ENCODE results near the gene ROR2. TPM values are rescaled to one million over a fixed set of nuclear protein-coding genes. Genes with fewer than 3 reads are reported as not detected.
"Not testable (repeated sequence)": the region's sequence is repeated elsewhere in the genome, so short reads cannot be mapped to it uniquely, and the experiment has no call there.

ROR2 gene
- total RNA-seq, 2 donors from 2014 or later: 0.07 to 0.10 TPM

- peaks cover 0 to 3% of the 10 kb centered on the region in 2 donors for H3K9me3 Mint-ChIP-seq
- DNase-seq: no peak
- no peaks in the 10 kb centered on the region for H3K36me3 Mint-ChIP-seq (ENCODE audit: insufficient read depth in 2 of 2)
- no peak for ATAC-seq (replicated peaks in 1 of 2)
- H3K4me1 Mint-ChIP-seq (ENCODE audit: low read depth): no peaks in the 10 kb centered on the region
- H3K4me3 Mint-ChIP-seq: no peak overlapping the region
- H3K27me3 Mint-ChIP-seq (ENCODE audit: low read depth): peaks cover 18% of the 10 kb centered on the region
- H3K27ac Mint-ChIP-seq: no peak overlapping the region
Observed at GRCh38 chr9:91547081-91547480, 402.9 kb downstream of the ROR2 start.

GRCh38 chr9:91546574-91546973 is 403.5 kb downstream of the ROR2 start:
- H3K9me3 Mint-ChIP-seq: peaks cover 0 to 3% of the 10 kb centered on the region in 2 donors
- H3K27ac Mint-ChIP-seq: no peak overlapping the region
- H3K4me1 Mint-ChIP-seq (ENCODE audit: low read depth): no peaks in the 10 kb centered on the region
- ATAC-seq (replicated peaks in 1 of 2) (no peak), DNase-seq (no peak)
- H3K4me3 Mint-ChIP-seq: no peak overlapping the region
- H3K27me3 Mint-ChIP-seq (ENCODE audit: low read depth): peaks cover 18% of the 10 kb centered on the region
- no peaks in the 10 kb centered on the region for H3K36me3 Mint-ChIP-seq (ENCODE audit: insufficient read depth in 2 of 2)

GRCh38 chr9:91541734-91542133 is 408.3 kb downstream of the ROR2 start:
- Mint-ChIP-seq H3K27ac (no peak overlapping the region), H3K4me3 (no peak overlapping the region), H3K4me1 (ENCODE audit: low read depth) (peaks cover 8% of the 10 kb centered on the region), H3K36me3 (ENCODE audit: insufficient read depth in 2 of 2) (peaks cover 0 to 2% of the 10 kb centered on the region in 2 donors), H3K9me3 (peaks cover 0 to 2% of the 10 kb centered on the region in 2 donors), H3K27me3 (ENCODE audit: low read depth) (peaks cover 31% of the 10 kb centered on the region)
- DNase-seq: no peak
- ATAC-seq (replicated peaks in 1 of 2): no peak

GRCh38 chr9:91540506-91540905 is 409.5 kb downstream of the ROR2 start:
- H3K27ac Mint-ChIP-seq; H3K4me3 Mint-ChIP-seq; ATAC-seq (replicated peaks in 1 of 2); H3K4me1 Mint-ChIP-seq (ENCODE audit: low read depth); H3K36me3 Mint-ChIP-seq (ENCODE audit: insufficient read depth in 2 of 2); DNase-seq; H3K9me3 Mint-ChIP-seq: not testable (repeated sequence)
- H3K27me3 Mint-ChIP-seq (ENCODE audit: low read depth): peaks cover 31% of the 10 kb centered on the region

GRCh38 chr9:91536211-91536691 is 413.8 kb downstream of the ROR2 start:
- ATAC-seq (replicated peaks in 1 of 2) (no peak), DNase-seq (no peak)
- Mint-ChIP-seq H3K4me1 (ENCODE audit: low read depth) (peaks cover 8% of the 10 kb centered on the region), H3K4me3 (no peak overlapping the region), H3K9me3 (peaks cover 0 to 2% of the 10 kb centered on the region in 2 donors), H3K27ac (no peak overlapping the region), H3K36me3 (ENCODE audit: insufficient read depth in 2 of 2) (peaks cover 0 to 2% of the 10 kb centered on the region in 2 donors), H3K27me3 (ENCODE audit: low read depth) (peaks cover 50% of the 10 kb centered on the region)

- no peak overlapping the region for H3K27ac Mint-ChIP-seq
- no peaks in the 10 kb centered on the region for H3K36me3 Mint-ChIP-seq (ENCODE audit: insufficient read depth in 2 of 2)
- H3K27me3 Mint-ChIP-seq (ENCODE audit: low read depth): peaks cover 38% of the 10 kb centered on the region
- ATAC-seq (replicated peaks in 1 of 2) (no peak), DNase-seq (no peak)
- no peaks in the 10 kb centered on the region for H3K9me3 Mint-ChIP-seq
- H3K4me1 Mint-ChIP-seq (ENCODE audit: low read depth): no peaks in the 10 kb centered on the region
- no peak overlapping the region for H3K4me3 Mint-ChIP-seq
Observed at GRCh38 chr9:91534374-91534773, 415.7 kb downstream of the ROR2 start.

- DNase-seq: no peak
- Mint-ChIP-seq H3K9me3 (no peaks in the 10 kb centered on the region), H3K36me3 (ENCODE audit: insufficient read depth in 2 of 2) (no peaks in the 10 kb centered on the region), H3K4me1 (ENCODE audit: low read depth) (no peaks in the 10 kb centered on the region), H3K27me3 (ENCODE audit: low read depth) (peaks cover 34% of the 10 kb centered on the region), H3K4me3 (no peak overlapping the region), H3K27ac (no peak overlapping the region)
- no peak for ATAC-seq (replicated peaks in 1 of 2)
Observed at GRCh38 chr9:91533382-91533781, 416.6 kb downstream of the ROR2 start.

- no peaks in the 10 kb centered on the region for H3K36me3 Mint-ChIP-seq (ENCODE audit: insufficient read depth in 2 of 2)
- H3K27ac Mint-ChIP-seq: no peak overlapping the region
- no peaks in the 10 kb centered on the region for H3K4me1 Mint-ChIP-seq (ENCODE audit: low read depth)
- peaks cover 31% of the 10 kb centered on the region for H3K27me3 Mint-ChIP-seq (ENCODE audit: low read depth)
- no peak overlapping the region for H3K4me3 Mint-ChIP-seq
- no peaks in the 10 kb centered on the region for H3K9me3 Mint-ChIP-seq
- no peak for ATAC-seq (replicated peaks in 1 of 2)
- no peak for DNase-seq
Observed at GRCh38 chr9:91532325-91532724, 417.7 kb downstream of the ROR2 start.

GRCh38 chr9:91530829-91531228 is 419.2 kb downstream of the ROR2 start:
- peaks cover 36% of the 10 kb centered on the region for H3K27me3 Mint-ChIP-seq (ENCODE audit: low read depth)
- no peaks in the 10 kb centered on the region for H3K4me1 Mint-ChIP-seq (ENCODE audit: low read depth)
- H3K36me3 Mint-ChIP-seq (ENCODE audit: insufficient read depth in 2 of 2): no peaks in the 10 kb centered on the region

GRCh38 chr9:91522481-91522880 is 427.5 kb downstream of the ROR2 start:
- peaks cover 51% of the 10 kb centered on the region for H3K27me3 Mint-ChIP-seq (ENCODE audit: low read depth)
- ATAC-seq (replicated peaks in 1 of 2): no peak
- H3K4me1 Mint-ChIP-seq (ENCODE audit: low read depth): no peaks in the 10 kb centered on the region
- DNase-seq: no peak
- H3K27ac Mint-ChIP-seq: no peak overlapping the region
- no peak overlapping the region for H3K4me3 Mint-ChIP-seq
- peaks cover 2% of the 10 kb centered on the region in 2 donors for H3K36me3 Mint-ChIP-seq (ENCODE audit: insufficient read depth in 2 of 2)
- H3K9me3 Mint-ChIP-seq: peaks cover 0 to 2% of the 10 kb centered on the region in 2 donors

More at GRCh38 chr9:91530829-91531228, 419.2 kb downstream of the ROR2 start:
- DNase-seq: no peak
- no peak for ATAC-seq (replicated peaks in 1 of 2)
- H3K9me3 Mint-ChIP-seq: no peaks in the 10 kb centered on the region
- H3K4me3 Mint-ChIP-seq: no peak overlapping the region
- H3K27ac Mint-ChIP-seq: no peak overlapping the region

- Mint-ChIP-seq H3K27ac (no peak overlapping the region), H3K36me3 (ENCODE audit: insufficient read depth in 2 of 2) (peaks cover under 1 to 2% of the 10 kb centered on the region in 2 donors), H3K4me3 (no peak overlapping the region), H3K9me3 (peaks cover 0 to 2% of the 10 kb centered on the region in 2 donors), H3K27me3 (ENCODE audit: low read depth) (peaks cover 47% of the 10 kb centered on the region), H3K4me1 (ENCODE audit: low read depth) (no peaks in the 10 kb centered on the region)
- ATAC-seq (replicated peaks in 1 of 2) (no peak), DNase-seq (no peak)
Observed at GRCh38 chr9:91519520-91520277, 430.3 kb downstream of the ROR2 start.

- no peaks in the 10 kb centered on the region for H3K4me1 Mint-ChIP-seq (ENCODE audit: low read depth)
- H3K27ac Mint-ChIP-seq: no peak overlapping the region
- ATAC-seq (replicated peaks in 1 of 2) (no peak), DNase-seq (no peak)
- peaks cover 0 to 2% of the 10 kb centered on the region in 2 donors for H3K36me3 Mint-ChIP-seq (ENCODE audit: insufficient read depth in 2 of 2)
- H3K27me3 Mint-ChIP-seq (ENCODE audit: low read depth): peaks cover 51% of the 10 kb centered on the region
- H3K4me3 Mint-ChIP-seq: no peak overlapping the region
- H3K9me3 Mint-ChIP-seq: peaks cover 0 to 2% of the 10 kb centered on the region in 2 donors
Observed at GRCh38 chr9:91518462-91518861, 431.6 kb downstream of the ROR2 start.

GRCh38 chr9:91517801-91518200 is 432.2 kb downstream of the ROR2 start:
- ATAC-seq (replicated peaks in 1 of 2) (no peak), DNase-seq (no peak)
- no peak overlapping the region for H3K27ac Mint-ChIP-seq
- H3K4me1 Mint-ChIP-seq (ENCODE audit: low read depth): no peaks in the 10 kb centered on the region
- H3K27me3 Mint-ChIP-seq (ENCODE audit: low read depth): peaks cover 51% of the 10 kb centered on the region
- no peak overlapping the region for H3K4me3 Mint-ChIP-seq
- peaks cover 0 to 2% of the 10 kb centered on the region in 2 donors for H3K9me3 Mint-ChIP-seq
- H3K36me3 Mint-ChIP-seq (ENCODE audit: insufficient read depth in 2 of 2): peaks cover 0 to 2% of the 10 kb centered on the region in 2 donors

- peaks cover 47% of the 10 kb centered on the region for H3K27me3 Mint-ChIP-seq (ENCODE audit: low read depth)
- not testable (repeated sequence) for H3K9me3 Mint-ChIP-seq; ATAC-seq (replicated peaks in 1 of 2)
Observed at GRCh38 chr9:91517332-91517731, 432.7 kb downstream of the ROR2 start.

More at GRCh38 chr9:91517332-91517731, 432.7 kb downstream of the ROR2 start:
- not testable (repeated sequence) for H3K4me1 Mint-ChIP-seq (ENCODE audit: low read depth); H3K27ac Mint-ChIP-seq; H3K36me3 Mint-ChIP-seq (ENCODE audit: insufficient read depth in 2 of 2); DNase-seq; H3K4me3 Mint-ChIP-seq

Measured in activated T-cell treated with anti-CD3 and anti-CD28 coated beads, Interleukin-2, amount 50 U/mL, for 72 hours (primary cell).